Activated naive CD8-positive, alpha-beta T cell treated with anti-CD3 and anti-CD28 coated beads for 36 hours (primary cell): Measurements from ENCODE around the gene KCNQ1. TPM values are rescaled to one million over a fixed set of nuclear protein-coding genes. Genes with fewer than 3 reads are reported as not detected.

Experiments used
- DNase-seq: peaks from one replicate; pipeline ENCODE4 v3.0.0; 2021
- H3K27ac Mint-ChIP-seq: one replicate; pipeline ENCODE4 v1.8.0; 2022; ENCODE audit warnings: mild to moderate bottlenecking, moderate library complexity, mixed read lengths
- H3K27me3 Mint-ChIP-seq: one replicate; pipeline ENCODE4 v1.8.0; 2022; ENCODE audit warnings: mild to moderate bottlenecking, mixed read lengths
- H3K36me3 Mint-ChIP-seq: one replicate; pipeline ENCODE4 v1.8.0; 2021; ENCODE audit warnings: mild to moderate bottlenecking, mixed read lengths
- H3K4me1 Mint-ChIP-seq: one replicate; pipeline ENCODE4 v1.8.0; 2021; ENCODE audit warnings: mixed read lengths
- H3K4me3 Mint-ChIP-seq: one replicate; pipeline ENCODE4 v1.8.0; 2022; ENCODE audit warnings: mild to moderate bottlenecking, moderate library complexity, mixed read lengths
- H3K9me3 Mint-ChIP-seq: one replicate; pipeline ENCODE4 v1.8.0; 2022; ENCODE audit warnings: mixed read lengths
- total RNA-seq, 2 experiments: library from RNA; stranded (reverse); gene quantifications; one replicate each; pipeline ENCODE4 v1.2.3, GENCODE V29; 2021

The KCNQ1 gene
- total RNA-seq, 2 experiments from 2014 or later, result 6.7 to 9.6 TPM

DNA sequence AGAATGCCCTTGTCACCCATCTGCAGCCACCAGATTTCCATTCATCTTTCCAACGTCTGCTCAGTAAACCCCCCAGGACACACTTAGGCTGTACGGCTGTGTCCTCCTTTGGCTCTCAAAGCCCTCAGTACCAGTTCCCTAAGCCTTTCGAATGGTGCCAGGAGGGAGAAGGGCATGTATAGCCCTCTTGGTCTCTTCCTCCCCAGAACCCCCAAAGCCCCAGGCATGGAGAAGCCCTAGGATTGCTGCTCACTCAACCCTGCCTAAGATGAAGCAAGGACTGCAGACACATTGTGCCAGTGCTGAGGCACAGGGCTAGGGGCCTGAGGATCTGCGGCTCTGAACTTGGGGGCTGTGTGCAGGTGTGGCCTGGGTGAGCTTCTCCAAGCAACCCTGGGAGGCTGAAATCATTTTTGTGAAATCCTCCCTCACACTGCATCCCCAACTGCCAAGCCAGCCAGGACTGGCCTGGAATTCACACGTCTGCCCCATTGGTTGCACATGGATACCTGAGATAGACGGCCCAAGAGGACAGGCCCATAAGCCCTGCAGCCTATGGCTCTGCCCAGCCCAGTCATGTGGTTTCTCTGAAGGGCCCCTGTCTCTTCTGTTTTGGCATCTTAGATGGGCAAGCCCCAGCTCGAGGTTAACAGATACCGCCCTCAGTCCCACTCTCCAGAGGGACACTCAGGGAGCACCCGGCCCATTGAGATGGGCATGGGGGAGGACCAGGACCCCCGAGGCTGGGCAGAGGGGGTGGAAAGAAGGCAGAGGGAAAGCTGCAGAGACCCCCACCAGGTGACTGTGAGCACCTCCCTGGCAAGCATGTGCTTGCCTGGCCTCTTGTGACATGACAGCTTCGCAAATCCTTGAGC, 221.0 kb downstream of the KCNQ1 start:
- Mint-ChIP-seq H3K27me3 (no peaks in the 10 kb centered on the region), H3K9me3 (peaks cover 5% of the 10 kb centered on the region), H3K4me1 (peaks cover 2% of the 10 kb centered on the region), H3K27ac (no peak overlapping the region), H3K36me3 (peaks cover 7% of the 10 kb centered on the region), H3K4me3 (no peak overlapping the region)
- DNase-seq, result no peak

DNA sequence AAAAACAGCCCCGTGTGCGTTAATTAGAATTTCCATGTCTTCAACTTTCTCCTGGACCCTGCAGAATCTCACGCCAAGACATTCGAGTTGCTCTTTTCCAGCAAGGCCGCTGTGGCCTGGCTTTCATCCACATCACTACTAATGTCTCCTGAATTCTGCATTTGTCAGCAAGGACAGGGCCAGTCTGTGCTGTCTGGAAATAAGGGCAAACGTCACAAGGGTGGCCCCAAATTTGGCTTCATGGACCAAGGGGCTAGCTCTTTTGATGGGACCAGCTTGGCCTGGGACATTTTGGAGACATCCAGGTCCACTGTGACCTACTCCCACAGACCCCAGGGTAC, 221.6 kb downstream of the KCNQ1 start:
- Mint-ChIP-seq H3K4me1 (no peaks in the 10 kb centered on the region), H3K9me3 (no peaks in the 10 kb centered on the region), H3K27ac (no peak overlapping the region), H3K4me3 (no peak overlapping the region), H3K36me3 (peaks cover under 1% of the 10 kb centered on the region), H3K27me3 (no peaks in the 10 kb centered on the region)
- no peak for DNase-seq

DNA sequence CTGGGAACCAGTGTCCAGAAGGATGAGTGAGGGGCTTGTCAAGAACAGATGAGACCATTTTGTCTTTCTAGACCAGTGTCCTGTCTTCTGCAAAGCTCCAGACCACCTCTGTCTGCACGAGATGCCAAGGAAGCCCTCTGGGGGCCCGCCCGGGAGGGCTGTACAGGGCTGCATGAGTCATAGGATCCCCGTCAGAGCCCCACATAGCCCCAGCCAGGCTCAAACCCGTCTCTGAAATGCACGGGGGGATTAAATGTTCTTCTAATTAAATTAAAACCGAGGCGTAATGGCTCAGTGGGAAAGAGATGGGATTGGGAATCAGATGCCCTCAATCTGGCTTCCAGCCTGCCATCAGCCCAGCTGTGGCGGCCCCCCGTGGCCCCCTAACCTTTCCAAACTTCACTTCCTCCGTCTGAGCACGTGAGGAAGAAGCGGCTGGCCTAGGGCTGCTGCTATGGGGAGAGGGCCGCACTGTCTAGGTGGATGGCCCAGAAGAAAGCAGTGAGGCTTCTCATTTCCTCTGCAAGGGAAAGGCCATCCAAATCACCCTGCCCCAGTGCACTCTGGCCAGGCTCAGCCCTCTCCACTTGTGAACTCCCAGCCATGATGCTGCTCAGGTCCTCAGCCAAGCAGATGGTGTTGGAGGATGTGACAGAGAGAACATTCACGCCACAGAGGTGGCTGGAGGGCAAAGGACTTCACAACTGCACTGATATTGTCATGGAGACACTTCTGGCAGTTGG, 222.2 kb downstream of the KCNQ1 start:
- Mint-ChIP-seq H3K4me3 (no peak overlapping the region), H3K9me3 (no peaks in the 10 kb centered on the region), H3K4me1 (no peaks in the 10 kb centered on the region), H3K27me3 (no peaks in the 10 kb centered on the region), H3K36me3 (no peaks in the 10 kb centered on the region), H3K27ac (no peak overlapping the region)
- no peak for DNase-seq

DNA sequence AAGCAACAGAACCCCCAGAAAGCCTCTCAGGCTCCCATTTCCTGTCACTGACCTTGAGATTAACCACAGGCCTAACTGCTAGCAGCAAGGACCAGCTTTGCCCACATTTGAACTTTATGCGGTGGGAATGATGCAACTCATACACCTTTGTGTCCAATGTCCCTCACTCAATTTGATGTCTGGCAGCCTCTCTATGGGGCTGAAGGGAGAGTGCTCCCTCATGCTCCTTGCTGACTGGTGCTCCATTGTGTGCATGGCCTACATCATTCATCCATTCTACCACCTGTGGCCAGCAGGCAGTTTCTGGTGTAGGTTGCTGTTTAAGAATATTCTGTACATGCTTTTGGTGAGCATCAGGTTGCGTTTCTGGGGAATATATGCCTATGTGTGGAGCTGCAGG, 223.1 kb downstream of the KCNQ1 start:
- Mint-ChIP-seq H3K4me1 (no peaks in the 10 kb centered on the region), H3K36me3 (no peaks in the 10 kb centered on the region), H3K4me3 (no peak overlapping the region), H3K27ac (no peak overlapping the region), H3K9me3 (no peaks in the 10 kb centered on the region), H3K27me3 (no peaks in the 10 kb centered on the region)
- no peak for DNase-seq

DNA sequence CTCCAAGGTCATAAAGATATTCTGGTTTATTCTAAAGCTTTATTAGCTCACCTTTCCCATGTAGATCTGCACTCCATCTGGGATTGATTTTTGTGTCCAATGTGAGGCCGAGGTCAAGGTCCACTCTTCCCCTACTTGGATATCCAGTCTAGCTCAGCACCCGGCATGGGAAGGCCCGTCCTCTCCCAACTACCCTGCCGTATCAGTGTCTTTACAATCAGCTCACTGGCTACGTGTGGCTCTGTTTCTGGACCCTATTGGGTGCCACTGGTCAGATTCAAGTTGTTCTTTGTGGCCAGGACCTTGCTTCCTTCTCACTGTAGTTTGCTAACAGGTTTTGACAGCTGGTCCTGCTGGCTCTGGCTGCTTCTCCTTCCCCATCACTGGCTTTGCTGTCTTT, 224.1 kb downstream of the KCNQ1 start:
- no peaks in the 10 kb centered on the region for H3K27me3 Mint-ChIP-seq
- no peak overlapping the region for H3K4me3 Mint-ChIP-seq
- DNase-seq, result no peak
- no peaks in the 10 kb centered on the region for H3K9me3 Mint-ChIP-seq
- no peaks in the 10 kb centered on the region for H3K36me3 Mint-ChIP-seq
- H3K4me1 Mint-ChIP-seq, result no peaks in the 10 kb centered on the region
- H3K27ac Mint-ChIP-seq, result no peak overlapping the region

DNA sequence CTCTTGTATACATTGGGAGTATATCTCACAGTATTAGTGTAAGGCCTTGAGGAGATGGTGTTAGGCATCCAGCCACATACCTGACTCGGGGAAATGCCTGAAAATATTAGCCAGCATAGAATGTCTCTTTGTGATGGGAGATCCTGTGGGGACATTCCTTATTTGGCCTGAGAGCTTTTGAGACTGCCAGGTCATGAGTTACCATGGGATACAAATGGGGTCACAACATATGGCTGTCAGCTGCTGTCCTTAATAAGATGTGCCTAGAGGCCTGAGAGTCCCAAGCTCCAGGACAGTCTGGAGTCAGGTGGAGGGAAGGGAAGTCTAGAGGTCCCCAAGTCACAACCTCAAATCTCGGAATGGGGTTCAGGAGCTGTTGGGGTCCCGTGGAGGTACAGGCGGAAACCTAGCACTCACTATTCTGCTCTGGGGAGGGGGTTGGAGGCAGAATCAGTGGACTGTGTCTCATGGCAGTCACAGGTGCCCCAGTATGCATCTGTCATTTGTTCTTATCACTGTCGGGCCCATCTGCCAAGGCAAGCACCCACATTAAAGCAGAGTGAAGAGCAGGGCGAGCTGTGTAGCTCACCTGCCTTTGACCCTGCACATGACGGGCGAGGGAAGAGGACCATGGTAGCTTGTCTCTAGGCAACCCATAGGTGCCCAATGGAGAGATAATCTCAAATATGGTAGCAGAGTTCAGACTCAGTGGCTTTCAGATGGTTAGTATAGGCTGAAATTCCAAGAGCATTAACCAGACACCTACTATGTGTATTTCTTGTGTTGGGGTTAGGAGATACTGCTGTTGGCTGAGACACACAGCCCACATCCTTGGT, 225.0 kb downstream of the KCNQ1 start:
- Mint-ChIP-seq H3K4me3 (no peak overlapping the region), H3K36me3 (no peaks in the 10 kb centered on the region), H3K4me1 (no peaks in the 10 kb centered on the region), H3K27ac (no peak overlapping the region), H3K27me3 (no peaks in the 10 kb centered on the region), H3K9me3 (no peaks in the 10 kb centered on the region)
- DNase-seq, result no peak

DNA sequence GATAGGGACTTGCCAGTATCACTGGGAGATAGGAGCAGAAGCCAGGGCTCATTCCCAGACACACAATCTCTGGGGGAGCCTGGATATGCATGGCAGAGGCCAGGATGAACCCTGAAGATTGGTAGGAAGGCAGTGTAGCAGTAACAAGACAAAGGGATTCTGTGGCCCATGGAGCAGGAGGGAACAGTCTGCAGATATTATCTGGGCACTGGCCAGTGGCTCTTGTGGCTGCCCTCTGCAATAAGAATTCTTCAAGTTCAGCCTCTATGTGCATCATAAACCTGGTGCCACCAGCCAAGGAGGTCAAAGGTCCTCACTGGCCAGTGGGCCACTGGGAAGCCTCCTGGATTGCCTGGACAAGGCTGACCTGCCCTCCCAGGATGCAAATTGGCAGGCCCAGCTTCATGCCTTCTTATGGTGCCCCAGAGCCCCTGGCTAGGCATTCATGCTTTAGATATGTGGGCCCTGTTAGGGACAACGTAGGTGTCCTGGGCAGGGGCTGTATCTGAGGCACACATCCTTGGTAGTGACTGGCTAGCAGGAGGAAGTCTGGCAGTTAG, 225.8 kb downstream of the KCNQ1 start:
- H3K27ac Mint-ChIP-seq, result no peak overlapping the region
- no peaks in the 10 kb centered on the region for H3K4me1 Mint-ChIP-seq
- no peaks in the 10 kb centered on the region for H3K36me3 Mint-ChIP-seq
- H3K4me3 Mint-ChIP-seq, result no peak overlapping the region
- DNase-seq, result no peak
- H3K27me3 Mint-ChIP-seq, result no peaks in the 10 kb centered on the region
- no peaks in the 10 kb centered on the region for H3K9me3 Mint-ChIP-seq

DNA sequence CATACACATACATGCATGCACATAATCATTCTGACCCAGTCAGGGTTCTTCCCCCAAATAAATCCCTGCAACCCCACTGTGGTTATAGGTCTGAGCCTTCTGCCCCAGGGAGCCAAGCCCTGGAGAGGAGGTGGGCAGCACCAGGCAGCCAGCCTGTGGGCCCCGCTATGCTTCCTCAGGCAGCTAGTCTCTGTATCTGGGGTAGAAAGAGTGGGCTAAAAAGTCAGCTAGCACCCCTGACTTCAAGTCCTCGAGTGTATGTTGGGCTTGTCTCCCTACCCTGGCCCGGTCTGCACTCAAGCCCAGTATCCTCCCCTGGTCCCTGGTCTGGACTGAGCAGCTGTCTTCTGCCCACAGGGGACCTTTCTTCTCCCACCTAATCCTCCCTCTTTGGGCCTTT, 226.9 kb downstream of the KCNQ1 start:
- Mint-ChIP-seq H3K27me3 (no peaks in the 10 kb centered on the region), H3K36me3 (no peaks in the 10 kb centered on the region), H3K4me3 (no peak overlapping the region), H3K27ac (no peak overlapping the region), H3K9me3 (no peaks in the 10 kb centered on the region), H3K4me1 (no peaks in the 10 kb centered on the region)
- DNase-seq, result no peak

DNA sequence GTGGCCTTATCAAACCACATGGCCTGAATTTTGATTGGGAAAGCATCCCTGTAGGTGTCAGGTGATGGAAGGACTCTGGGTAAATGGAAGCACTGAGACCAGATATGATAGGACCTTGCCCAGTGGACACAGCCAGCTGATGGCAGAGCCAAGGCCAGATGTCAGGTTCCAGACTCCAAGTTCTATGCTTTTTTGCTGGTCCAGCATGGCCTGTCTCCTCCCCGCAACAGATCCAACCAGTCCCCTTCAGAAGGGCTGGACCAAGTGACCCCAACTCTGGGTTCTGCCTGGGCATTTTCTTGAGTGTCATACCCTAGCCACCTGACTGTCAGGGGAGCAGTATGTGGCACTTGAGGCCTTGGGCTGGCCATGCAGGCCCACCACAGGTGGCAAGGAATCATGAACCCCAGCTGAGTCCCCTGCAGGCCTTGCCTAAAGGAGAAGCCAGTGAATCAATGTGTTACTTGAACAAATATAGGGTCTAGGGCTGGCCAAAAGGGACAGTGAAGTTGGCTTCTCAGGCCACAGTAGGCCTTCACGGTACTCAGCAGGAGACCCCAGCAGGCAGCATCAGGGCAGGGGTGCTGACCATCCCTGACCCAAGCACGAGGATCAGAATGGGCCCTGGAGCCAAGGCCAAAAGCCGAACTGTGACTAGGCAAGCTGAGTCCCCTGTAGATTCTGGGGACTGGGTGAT, 227.9 kb downstream of the KCNQ1 start:
- H3K27me3 Mint-ChIP-seq, result no peaks in the 10 kb centered on the region
- no peak overlapping the region for H3K27ac Mint-ChIP-seq
- H3K4me1 Mint-ChIP-seq, result no peaks in the 10 kb centered on the region
- H3K9me3 Mint-ChIP-seq, result no peaks in the 10 kb centered on the region
- H3K36me3 Mint-ChIP-seq, result no peaks in the 10 kb centered on the region
- no peak overlapping the region for H3K4me3 Mint-ChIP-seq
- DNase-seq, result no peak

DNA sequence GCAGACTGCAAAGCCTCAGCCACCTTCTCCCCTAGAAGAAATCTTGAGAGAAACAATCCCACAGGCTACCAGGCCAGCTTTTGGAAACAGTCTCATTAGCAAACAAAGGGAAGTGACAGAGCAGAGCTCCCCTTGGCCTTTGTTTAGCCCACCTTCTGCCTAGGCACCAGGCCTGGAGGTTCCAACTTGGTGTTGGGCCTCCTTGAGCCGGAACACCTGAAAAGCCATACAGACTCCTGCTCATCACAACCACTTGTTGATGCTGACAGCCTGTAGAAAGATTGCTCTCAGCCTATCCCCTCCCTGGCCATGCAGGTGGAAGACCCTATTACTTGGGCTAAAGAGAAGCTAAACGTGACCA, 228.4 kb downstream of the KCNQ1 start:
- Mint-ChIP-seq H3K36me3 (no peaks in the 10 kb centered on the region), H3K9me3 (no peaks in the 10 kb centered on the region), H3K4me1 (no peaks in the 10 kb centered on the region), H3K4me3 (no peak overlapping the region), H3K27ac (no peak overlapping the region), H3K27me3 (no peaks in the 10 kb centered on the region)
- DNase-seq, result no peak

DNA sequence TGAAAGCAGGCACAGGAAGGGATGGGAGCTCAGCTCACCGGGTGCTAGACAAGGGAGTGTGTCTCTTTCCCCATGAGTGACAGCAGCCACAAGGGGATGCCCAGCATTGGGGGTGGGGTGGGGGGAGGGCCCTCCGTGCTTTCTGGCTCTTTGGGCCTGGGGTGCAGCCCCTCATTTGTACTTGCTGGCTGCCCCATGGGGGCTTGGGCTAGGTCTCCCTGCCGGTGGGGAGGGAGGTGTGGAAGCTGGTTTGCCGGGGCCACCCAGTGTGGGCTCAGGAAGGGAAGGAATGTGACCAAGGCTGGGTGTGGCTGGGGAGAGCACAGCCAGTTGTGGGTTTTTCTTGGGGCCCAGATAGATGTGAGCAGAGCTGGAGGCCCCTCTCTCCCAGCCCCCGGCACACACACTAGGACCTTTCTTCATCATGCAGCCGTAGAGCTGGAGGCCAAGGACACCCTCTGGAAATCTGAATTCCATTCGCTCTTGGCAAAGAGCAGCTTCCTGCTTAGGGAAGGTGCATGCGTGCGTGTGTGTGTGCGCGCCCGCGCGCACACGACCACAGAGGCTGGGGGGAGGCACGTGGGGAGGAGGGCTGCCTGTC, 229.2 kb downstream of the KCNQ1 start:
- H3K27me3 Mint-ChIP-seq, result no peaks in the 10 kb centered on the region
- no peak overlapping the region for H3K27ac Mint-ChIP-seq

DNA sequence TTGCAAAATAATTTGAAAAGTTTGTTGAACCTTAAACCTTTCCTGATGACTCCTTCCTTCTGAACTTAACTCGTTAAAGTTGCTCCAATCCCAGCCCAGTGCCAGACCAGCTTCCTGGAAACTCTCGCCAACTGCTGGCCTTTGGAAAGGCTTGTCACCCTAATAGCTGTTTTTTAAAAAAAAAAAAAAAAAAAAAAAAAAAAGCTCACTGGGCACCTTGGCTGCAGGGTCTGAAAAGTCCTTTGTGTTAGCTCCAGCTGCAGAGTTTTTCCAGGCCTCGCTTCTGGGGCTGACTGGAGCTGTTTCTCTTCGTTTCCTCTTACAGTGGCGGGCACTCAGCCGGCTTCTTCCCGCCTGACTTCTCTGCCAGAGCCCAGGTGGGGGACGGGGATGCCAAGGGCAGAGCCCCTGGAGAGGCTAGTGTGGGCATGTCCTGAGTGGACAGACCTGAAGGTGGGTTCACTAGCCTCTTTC, 229.9 kb downstream of the KCNQ1 start:
- H3K4me3 Mint-ChIP-seq, result no peak overlapping the region
- H3K27me3 Mint-ChIP-seq, result no peaks in the 10 kb centered on the region
- no peak overlapping the region for H3K27ac Mint-ChIP-seq
- no peaks in the 10 kb centered on the region for H3K9me3 Mint-ChIP-seq
- H3K4me1 Mint-ChIP-seq, result peaks cover 3% of the 10 kb centered on the region
- DNase-seq, result no peak
- no peaks in the 10 kb centered on the region for H3K36me3 Mint-ChIP-seq

More for the DNA sequence above, 229.2 kb downstream of the KCNQ1 start:
- Mint-ChIP-seq H3K9me3 (no peaks in the 10 kb centered on the region), H3K36me3 (no peaks in the 10 kb centered on the region), H3K4me1 (peaks cover 3% of the 10 kb centered on the region), H3K4me3 (no peak overlapping the region)
- no peak for DNase-seq

DNA sequence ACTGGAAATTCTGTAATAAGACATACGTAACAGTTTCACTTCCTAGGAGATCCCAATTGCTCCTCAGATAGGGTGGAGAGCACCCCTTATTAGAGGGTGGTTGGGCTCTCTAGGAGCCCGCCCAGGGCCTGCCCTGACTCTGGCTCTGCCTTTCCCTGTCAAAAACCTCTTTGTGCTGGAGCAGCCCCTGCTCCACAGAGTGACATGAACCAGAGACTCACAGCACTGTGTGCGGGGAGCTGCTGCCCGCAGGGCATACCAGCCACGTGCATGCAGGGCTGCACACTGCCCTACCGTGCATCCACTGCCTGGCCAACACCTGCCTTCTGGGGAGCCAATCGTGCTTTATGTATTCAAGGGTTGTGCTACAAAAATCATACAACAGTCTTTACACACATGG, 230.7 kb downstream of the KCNQ1 start:
- no peak for DNase-seq
- no peak overlapping the region for H3K27ac Mint-ChIP-seq
- H3K36me3 Mint-ChIP-seq, result no peaks in the 10 kb centered on the region
- H3K27me3 Mint-ChIP-seq, result no peaks in the 10 kb centered on the region
- H3K9me3 Mint-ChIP-seq, result no peaks in the 10 kb centered on the region
- peaks cover 3% of the 10 kb centered on the region for H3K4me1 Mint-ChIP-seq
- H3K4me3 Mint-ChIP-seq, result no peak overlapping the region

DNA sequence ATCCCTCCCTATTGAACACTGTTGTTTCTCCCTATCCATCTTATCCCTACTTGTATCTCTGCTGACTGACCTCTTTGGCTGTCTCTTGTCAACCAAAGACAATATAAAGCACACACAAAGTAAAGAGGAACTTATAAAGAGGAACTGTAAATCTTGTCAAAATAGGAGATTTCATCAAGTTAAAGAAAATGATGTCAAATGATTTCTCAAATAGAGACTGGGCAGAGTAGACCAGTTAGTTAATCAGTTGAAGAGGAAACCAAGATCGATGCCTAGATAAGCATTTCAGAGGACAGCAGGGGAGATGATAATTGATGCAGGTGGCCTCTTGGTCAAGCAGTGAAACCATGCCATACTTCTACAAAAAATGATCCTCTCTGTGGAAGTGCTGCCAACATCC, 232.3 kb downstream of the KCNQ1 start:
- Mint-ChIP-seq H3K4me3 (no peak overlapping the region), H3K27ac (no peak overlapping the region), H3K27me3 (no peaks in the 10 kb centered on the region), H3K9me3 (no peaks in the 10 kb centered on the region), H3K4me1 (peaks cover 3% of the 10 kb centered on the region), H3K36me3 (no peaks in the 10 kb centered on the region)
- no peak for DNase-seq
